Nephron progenitor cell (in vitro differentiated cells): ENCODE measurements around the gene FAM209A.
"Not testable (repeated sequence)": the region's sequence is repeated elsewhere in the genome, so short reads cannot be mapped to it uniquely, and the experiment has no call there.

Experiments used
- DNase-seq: peaks from one replicate; pipeline ENCODE4 v3.0.0; 2021
- H3K27ac Mint-ChIP-seq: 2 replicates; pipeline ENCODE4 v1.8.0; 2021; ENCODE audit warnings: mild to moderate bottlenecking, moderate library complexity, mixed read lengths
- H3K27me3 Mint-ChIP-seq: 2 replicates; pipeline ENCODE4 v1.8.0; 2021; ENCODE audit warnings: mild to moderate bottlenecking, low read depth, mixed read lengths; ENCODE audit not compliant: poor library complexity
- H3K36me3 Mint-ChIP-seq: 2 replicates; pipeline ENCODE4 v1.8.0; 2021; ENCODE audit warnings: low read depth, mixed read lengths
- H3K4me1 Mint-ChIP-seq: 2 replicates; pipeline ENCODE4 v1.8.0; 2021; ENCODE audit warnings: mixed read lengths
- H3K4me3 Mint-ChIP-seq: 2 replicates; pipeline ENCODE4 v1.8.0; 2021; ENCODE audit warnings: mild to moderate bottlenecking, moderate library complexity, mixed read lengths
- H3K9me3 Mint-ChIP-seq: 2 replicates; pipeline ENCODE4 v1.8.0; 2021; ENCODE audit warnings: mild to moderate bottlenecking, moderate library complexity, mixed read lengths
- CTCF ChIP-seq: fragments of 200-600 bp; sonication (generic); IDR thresholded peaks from 2 replicates; pipeline ENCODE4 v1.5.0; 2021; ENCODE audit warnings: antibody characterized with exemption

The FAM209A gene

DNA sequence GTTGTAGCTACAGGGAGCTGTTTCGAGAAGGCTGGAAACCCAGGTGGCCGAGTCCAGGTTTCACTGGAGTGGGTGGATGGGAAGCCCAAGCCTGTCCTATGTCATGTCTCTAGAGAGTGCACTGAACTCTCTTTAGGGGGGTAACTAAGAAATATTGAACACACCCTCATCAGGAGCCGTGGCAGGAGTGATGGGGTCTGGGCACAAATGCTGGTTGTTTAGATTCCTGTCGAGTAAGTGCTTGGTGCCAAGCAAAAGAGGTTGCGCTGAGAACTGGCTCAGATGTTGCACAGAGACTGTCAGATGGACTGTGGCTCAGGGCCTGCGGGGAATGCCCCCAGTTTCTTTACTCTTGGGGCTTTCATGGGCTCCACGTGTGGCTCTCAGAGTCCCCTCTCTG, 7.3 kb upstream of the FAM209A start:
- no peak for DNase-seq
- no peak for TF ChIP-seq CTCF
- Mint-ChIP-seq H3K4me3 (no peak overlapping the region), H3K4me1 (peaks cover 24% of the 10 kb centered on the region), H3K9me3 (peaks cover 41% of the 10 kb centered on the region), H3K27me3 (no peaks in the 10 kb centered on the region), H3K36me3 (peaks cover 66% of the 10 kb centered on the region), H3K27ac (no peak overlapping the region)

DNA sequence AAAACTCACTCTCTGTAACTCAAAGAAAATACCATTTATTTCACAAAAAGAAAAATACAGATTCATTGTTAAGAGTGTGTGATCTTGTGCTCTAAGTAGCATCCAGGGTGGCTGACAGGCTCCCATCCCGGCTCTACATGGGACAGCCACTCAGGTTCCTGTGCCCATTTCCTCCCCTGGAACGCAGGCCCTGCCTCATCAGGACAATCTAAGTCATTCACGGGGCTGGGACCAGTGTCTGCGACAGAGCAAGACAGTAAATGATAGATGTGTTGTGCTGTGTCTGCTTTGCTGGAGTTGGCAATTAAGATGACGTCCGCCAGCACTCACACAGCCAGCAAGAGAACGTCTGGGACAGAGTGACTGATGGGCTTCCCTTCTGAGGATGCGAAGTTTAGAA, 6.9 kb upstream of the FAM209A start:
- H3K4me1 Mint-ChIP-seq: peaks cover 21% of the 10 kb centered on the region
- no peak overlapping the region for H3K4me3 Mint-ChIP-seq
- H3K27ac Mint-ChIP-seq: no peak overlapping the region
- H3K9me3 Mint-ChIP-seq: peaks cover 45% of the 10 kb centered on the region
- peaks cover 70% of the 10 kb centered on the region for H3K36me3 Mint-ChIP-seq
- TF ChIP-seq CTCF: no peak
- DNase-seq: no peak
- no peaks in the 10 kb centered on the region for H3K27me3 Mint-ChIP-seq

DNA sequence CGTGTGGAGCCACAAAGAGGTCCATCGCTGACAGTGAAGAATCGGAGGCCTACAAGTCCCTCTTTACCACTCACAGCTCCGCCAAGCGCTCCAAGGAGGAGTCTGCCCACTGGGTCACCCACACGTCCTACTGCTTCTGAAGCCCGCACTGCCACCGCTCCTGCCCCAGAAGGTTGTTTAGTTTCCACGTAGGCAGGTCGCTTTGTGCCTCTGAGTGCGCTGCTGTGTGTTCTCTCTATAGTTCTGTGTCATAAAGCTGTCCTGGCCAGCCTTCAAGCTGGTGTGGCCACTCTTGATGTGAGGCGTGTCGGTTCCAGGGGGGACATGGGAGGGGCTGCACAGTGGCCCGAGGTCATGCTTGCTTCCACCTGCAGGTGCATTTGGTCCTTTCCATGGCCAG, 6.4 kb upstream of the FAM209A start:
- TF ChIP-seq CTCF: no peak
- H3K4me1 Mint-ChIP-seq: peaks cover 16% of the 10 kb centered on the region
- H3K4me3 Mint-ChIP-seq: no peak overlapping the region
- no peak for DNase-seq
- no peaks in the 10 kb centered on the region for H3K27me3 Mint-ChIP-seq
- peaks cover 47% of the 10 kb centered on the region for H3K9me3 Mint-ChIP-seq
- peaks cover 72% of the 10 kb centered on the region for H3K36me3 Mint-ChIP-seq
- peak overlapping the region; percentile 32 for H3K27ac Mint-ChIP-seq

GRCh38 chr20:56518721-56519398, 5.7 kb upstream of the FAM209A start:
- H3K4me3 Mint-ChIP-seq: no peak overlapping the region
- H3K9me3 Mint-ChIP-seq: peaks cover 49% of the 10 kb centered on the region
- peaks cover 75% of the 10 kb centered on the region for H3K36me3 Mint-ChIP-seq
- no peak for TF ChIP-seq CTCF
- H3K4me1 Mint-ChIP-seq: peaks cover 9% of the 10 kb centered on the region
- no peak overlapping the region for H3K27ac Mint-ChIP-seq
- no peaks in the 10 kb centered on the region for H3K27me3 Mint-ChIP-seq
- DNase-seq: no peak

- Mint-ChIP-seq H3K9me3 (peaks cover 54% of the 10 kb centered on the region), H3K27me3 (no peaks in the 10 kb centered on the region), H3K4me3 (no peak overlapping the region), H3K36me3 (peaks cover 75% of the 10 kb centered on the region), H3K4me1 (peaks cover 5% of the 10 kb centered on the region), H3K27ac (no peak overlapping the region)
- DNase-seq: no peak
- TF ChIP-seq CTCF: no peak
These were observed 5.0 kb upstream of the FAM209A start for GRCh38 chr20:56519551-56519950.

DNA sequence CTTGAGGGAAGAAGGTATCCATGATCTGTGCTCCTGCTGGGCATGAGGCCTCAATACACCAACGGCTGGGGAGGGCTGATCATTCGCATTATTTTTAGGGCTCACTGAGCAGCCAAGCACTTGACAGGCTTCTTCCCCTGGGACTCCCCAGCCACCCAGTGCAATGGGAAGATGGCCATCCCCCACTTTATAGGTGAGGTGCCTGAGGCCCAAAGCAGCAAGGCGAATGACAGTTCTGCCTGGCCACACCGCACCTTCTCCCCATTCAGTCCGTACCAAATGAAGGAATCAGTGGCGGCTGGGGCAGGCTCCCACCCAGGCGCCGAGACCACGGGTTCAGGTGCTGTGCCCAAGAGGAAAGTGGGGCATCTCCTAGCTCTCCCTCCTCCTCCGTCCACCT, 4.4 kb upstream of the FAM209A start:
- no peak for TF ChIP-seq CTCF
- Mint-ChIP-seq H3K4me3 (no peak overlapping the region), H3K36me3 (peaks cover 74% of the 10 kb centered on the region), H3K27ac (no peak overlapping the region), H3K9me3 (peaks cover 56% of the 10 kb centered on the region), H3K4me1 (peaks cover 5% of the 10 kb centered on the region), H3K27me3 (no peaks in the 10 kb centered on the region)
- DNase-seq: no peak

DNA sequence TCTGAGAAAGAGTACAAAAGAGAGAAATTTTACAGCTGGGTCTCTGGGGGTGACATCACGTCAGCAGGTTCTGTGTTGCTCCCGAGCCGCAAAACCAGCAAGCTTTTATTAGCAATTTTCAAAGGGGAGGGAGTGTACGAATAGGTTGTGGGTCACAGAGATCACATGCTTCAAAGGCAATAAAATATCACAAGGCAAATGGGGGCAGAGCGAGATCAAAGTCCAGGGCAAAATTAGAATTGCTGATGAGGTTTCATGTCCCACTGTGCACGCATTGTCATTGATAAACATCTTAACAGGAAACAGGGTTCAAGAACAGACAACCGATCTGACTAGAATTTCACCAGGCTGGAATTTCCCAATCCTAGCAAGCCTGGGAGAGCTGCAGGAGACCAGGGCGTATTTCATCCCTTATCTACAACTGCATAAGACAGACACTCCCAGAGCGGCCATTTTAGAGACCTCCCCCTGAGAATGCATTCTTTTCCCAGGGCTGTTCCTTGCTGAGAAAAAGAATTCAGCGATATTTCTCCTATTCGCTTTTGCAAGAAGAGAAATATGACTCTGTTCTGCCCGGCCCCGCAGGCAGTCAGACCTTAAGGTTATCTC, 3.7 kb upstream of the FAM209A start:
- H3K4me1 Mint-ChIP-seq, H3K27me3 Mint-ChIP-seq, H3K4me3 Mint-ChIP-seq, H3K27ac Mint-ChIP-seq, DNase-seq: not testable (repeated sequence)
- Mint-ChIP-seq H3K9me3 (peaks cover 56% of the 10 kb centered on the region), H3K36me3 (peaks cover 67% of the 10 kb centered on the region)
